ENCODE results near the gene WASHC4. TPM values are rescaled to one million over a fixed set of nuclear protein-coding genes. Genes with fewer than 3 reads are reported as not detected.

WASHC4 gene
- total RNA-seq: 40.2 TPM in 2 replicates

- intact Hi-C loops (cut with micrococcal nuclease): loop anchor here (1.0 to 10.0 kb wide), 12 partner anchors 23 to 1143 kb away; partner anchors contain the start of genes ALDH1L2, C12orf75, EID3 and HCFC2
These were observed at the start of gene WASHC4 for GRCh38 chr12:105107494-105108371. WASHC4 (plus strand) TSS chr12:105107731; CDS start chr12:105107801, 70 bp downstream.

- intact Hi-C loops (cut with micrococcal nuclease): no loop called here
These were observed 46.7 kb upstream of the WASHC4 start for GRCh38 chr12:105060715-105061378.

GRCh38 chr12:105064564-105065178, 42.9 kb upstream of the WASHC4 start:
- intact Hi-C loops (cut with micrococcal nuclease): no loop called here

GRCh38 chr12:105067511-105068031, 40.0 kb upstream of the WASHC4 start:
- intact Hi-C loops (cut with micrococcal nuclease): no loop called here

GRCh38 chr12:105069936-105070702, 37.4 kb upstream of the WASHC4 start:
- intact Hi-C loops (cut with micrococcal nuclease): no loop called here

- intact Hi-C loops (cut with micrococcal nuclease): no loop called here
These were observed 35.5 kb upstream of the WASHC4 start for GRCh38 chr12:105071981-105072380.

GRCh38 chr12:105072888-105073488, 34.5 kb upstream of the WASHC4 start:
- intact Hi-C loops (cut with micrococcal nuclease): no loop called here

- intact Hi-C loops (cut with micrococcal nuclease): no loop called here
These were observed 31.4 kb upstream of the WASHC4 start for GRCh38 chr12:105076098-105076497.

GRCh38 chr12:105076913-105077312, 30.6 kb upstream of the WASHC4 start:
- intact Hi-C loops (cut with micrococcal nuclease): no loop called here

GRCh38 chr12:105077435-105077834, 30.1 kb upstream of the WASHC4 start:
- intact Hi-C loops (cut with micrococcal nuclease): no loop called here

GRCh38 chr12:105078712-105079570, 28.6 kb upstream of the WASHC4 start:
- intact Hi-C loops (cut with micrococcal nuclease): no loop called here

GRCh38 chr12:105083031-105083430, 24.5 kb upstream of the WASHC4 start:
- intact Hi-C loops (cut with micrococcal nuclease): no loop called here

GRCh38 chr12:105083551-105084105, 23.9 kb upstream of the WASHC4 start:
- intact Hi-C loops (cut with micrococcal nuclease): loop anchor here (1.0 kb wide), 1 partner anchor 24 kb away; the partner anchor contains the start of gene WASHC4

GRCh38 chr12:105084251-105085250, 23.0 kb upstream of the WASHC4 start, which contains the start of gene ALDH1L2:
ALDH1L2 (minus strand) TSS chr12:105084458; CDS start chr12:105084436, 22 bp downstream.
- intact Hi-C loops (cut with micrococcal nuclease): loop anchor here (1.0 kb wide), 1 partner anchor 23 kb away; the partner anchor contains the start of gene WASHC4

- intact Hi-C loops (cut with micrococcal nuclease): no loop called here
These were observed 22.0 kb upstream of the WASHC4 start for GRCh38 chr12:105085501-105085900.

- intact Hi-C loops (cut with micrococcal nuclease): no loop called here
These were observed 17.7 kb upstream of the WASHC4 start for GRCh38 chr12:105089817-105090216.

- intact Hi-C loops (cut with micrococcal nuclease): no loop called here
These were observed 17.2 kb upstream of the WASHC4 start for GRCh38 chr12:105090361-105090760.

Measured in T-helper 2 cell treated with Interferon-gamma antibody and Interleukin-4, amounts not matched to agents 100 ng/mL and 5 ng/mL, for 36 hours (primary cell).